NK-92 (cell line): ENCODE data around the gene RUNX3.

Experiments used
- DNase-seq: peaks from one replicate; lab custom pipeline; 2025; ENCODE audit not compliant: unreplicated experiment; lab: John Stamatoyannopoulos, UW

The RUNX3 gene

GRCh38 chr1:24888971-24889676 lies 41.0 kb downstream of the RUNX3 start:
- no peak for DNase-seq

- no peak for DNase-seq
These were observed 41.8 kb downstream of the RUNX3 start for GRCh38 chr1:24888061-24888970.

GRCh38 chr1:24886241-24886640 lies 43.8 kb downstream of the RUNX3 start:
- DNase-seq: no peak

GRCh38 chr1:24884751-24885150 lies 45.3 kb downstream of the RUNX3 start:
- no peak for DNase-seq

- DNase-seq: no peak
These were observed 49.0 kb downstream of the RUNX3 start for GRCh38 chr1:24881034-24881433.

GRCh38 chr1:24878775-24879742 lies 51.0 kb downstream of the RUNX3 start:
- DNase-seq: no peak

GRCh38 chr1:24878045-24878444 lies 52.0 kb downstream of the RUNX3 start:
- DNase-seq: no peak

- no peak for DNase-seq
These were observed 54.0 kb downstream of the RUNX3 start for GRCh38 chr1:24875991-24876506.

GRCh38 chr1:24875257-24875656 lies 54.8 kb downstream of the RUNX3 start:
- DNase-seq: no peak

- DNase-seq: no peak
These were observed 55.4 kb downstream of the RUNX3 start for GRCh38 chr1:24874611-24875234.

- no peak for DNase-seq
These were observed 56.0 kb downstream of the RUNX3 start for GRCh38 chr1:24874056-24874455.

GRCh38 chr1:24873148-24873547 lies 56.9 kb downstream of the RUNX3 start:
- DNase-seq: no peak

GRCh38 chr1:24872061-24872850 lies 57.8 kb downstream of the RUNX3 start:
- no peak for DNase-seq

GRCh38 chr1:24871306-24871901 lies 58.7 kb downstream of the RUNX3 start:
- DNase-seq: no peak

GRCh38 chr1:24870551-24871195 lies 59.4 kb downstream of the RUNX3 start:
- DNase-seq: no peak

GRCh38 chr1:24868016-24868875 lies 61.8 kb downstream of the RUNX3 start:
- no peak for DNase-seq

GRCh38 chr1:24867084-24867870 lies 62.8 kb downstream of the RUNX3 start:
- DNase-seq: no peak
